ENCODE measurements around the gene ANO6.

Gene ANO6

DNA sequence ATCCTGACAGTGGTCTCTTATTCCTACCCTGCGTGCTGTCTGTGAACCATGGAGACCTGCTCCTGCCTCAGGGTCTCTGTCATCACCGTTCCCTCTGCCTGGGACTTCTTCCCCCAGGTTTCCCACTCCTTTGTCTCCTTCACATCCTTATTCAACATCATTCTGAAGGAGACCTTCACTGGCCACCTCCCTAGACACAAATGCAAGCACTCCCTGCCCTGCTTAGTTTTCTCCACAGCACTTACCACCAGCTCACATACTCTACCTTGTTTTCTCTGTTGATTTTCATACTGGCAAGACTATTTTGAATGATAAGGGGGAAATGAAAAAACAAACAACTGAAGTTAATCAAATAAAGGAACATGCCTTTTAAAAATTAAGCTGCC, 192.8 kb downstream of the ANO6 start:
- DNase-seq (ENCODE audit: low read depth): no peak

DNA sequence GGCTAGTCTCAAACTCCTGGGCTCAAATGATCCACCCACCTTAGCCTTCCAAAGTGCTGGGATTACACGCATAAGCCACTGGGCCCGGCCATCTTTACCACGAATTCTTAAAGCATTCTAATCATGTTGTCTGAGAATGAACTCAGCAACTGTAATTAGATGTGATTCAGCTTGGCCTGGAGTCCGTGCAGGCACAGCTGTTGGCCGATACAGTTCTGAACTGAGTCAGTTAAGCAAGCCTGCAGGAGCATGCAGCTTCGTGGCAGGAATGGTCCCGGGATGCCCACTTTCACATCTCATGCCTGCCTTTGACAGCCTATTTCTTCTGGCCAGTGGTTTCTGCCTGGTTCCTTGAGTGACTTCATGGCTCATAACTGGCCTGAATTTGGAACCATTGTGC, 194.1 kb downstream of the ANO6 start:
- DNase-seq (ENCODE audit: low read depth): no peak

DNA sequence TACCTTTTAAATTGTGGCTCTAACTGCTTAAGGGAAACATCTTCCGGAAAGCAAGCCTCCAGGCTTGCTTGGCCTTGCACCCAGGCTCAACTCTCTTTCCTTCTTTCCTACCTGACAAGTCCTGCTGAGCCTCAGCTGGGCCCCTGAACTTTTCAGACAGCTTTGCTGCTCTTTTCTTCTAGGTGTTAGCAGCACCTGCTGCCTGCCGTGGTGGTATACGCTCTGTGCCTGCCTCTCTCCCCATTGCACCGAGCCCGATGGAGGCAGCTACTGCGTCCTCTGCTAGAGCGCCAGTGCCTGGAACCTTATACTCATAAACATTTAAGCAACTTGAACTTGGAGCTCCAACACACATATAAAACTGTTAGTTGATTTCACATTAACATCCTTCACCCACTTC, 195.7 kb downstream of the ANO6 start:
- no peak for DNase-seq (ENCODE audit: low read depth)

DNA sequence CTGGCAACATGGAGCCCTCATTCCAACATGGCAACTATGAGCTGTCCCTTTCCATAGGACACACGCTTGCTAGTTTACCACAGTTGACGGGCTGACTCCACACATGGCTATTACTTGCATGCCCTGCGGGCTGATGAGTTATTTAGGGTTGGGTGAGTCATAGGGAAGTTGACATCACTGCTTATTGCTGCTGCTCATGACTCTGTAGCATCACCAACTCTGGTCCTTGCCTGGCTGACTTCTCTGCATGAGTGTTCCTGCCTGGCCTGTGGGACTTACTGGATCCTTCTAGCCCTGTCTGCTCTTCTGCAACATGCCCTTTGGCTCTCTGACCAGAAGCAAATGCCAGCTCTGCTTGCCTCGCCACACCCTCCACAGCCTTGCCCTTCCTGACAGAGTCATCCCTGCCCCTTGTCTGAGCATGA, 199.5 kb downstream of the ANO6 start:
- DNase-seq (ENCODE audit: low read depth): no peak

DNA sequence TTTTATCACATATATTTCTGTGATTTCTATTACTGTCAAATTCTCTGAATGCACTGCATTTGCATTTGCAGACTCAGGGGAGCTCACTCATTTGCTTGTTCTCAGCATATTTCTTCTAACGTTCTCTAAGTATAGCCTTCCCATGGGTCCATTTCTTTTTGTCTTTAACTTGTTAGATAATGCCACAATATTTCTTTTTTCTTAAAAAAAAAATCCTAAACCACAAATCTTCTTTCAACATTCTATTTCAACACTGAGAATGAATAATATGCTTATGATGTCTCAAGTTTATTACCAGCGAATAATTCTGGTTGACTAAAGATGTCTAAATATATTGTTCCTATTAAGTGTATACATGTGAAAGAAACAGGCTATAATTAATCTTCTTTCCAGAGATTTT, 200.2 kb downstream of the ANO6 start:
- no peak for DNase-seq (ENCODE audit: low read depth)

DNA sequence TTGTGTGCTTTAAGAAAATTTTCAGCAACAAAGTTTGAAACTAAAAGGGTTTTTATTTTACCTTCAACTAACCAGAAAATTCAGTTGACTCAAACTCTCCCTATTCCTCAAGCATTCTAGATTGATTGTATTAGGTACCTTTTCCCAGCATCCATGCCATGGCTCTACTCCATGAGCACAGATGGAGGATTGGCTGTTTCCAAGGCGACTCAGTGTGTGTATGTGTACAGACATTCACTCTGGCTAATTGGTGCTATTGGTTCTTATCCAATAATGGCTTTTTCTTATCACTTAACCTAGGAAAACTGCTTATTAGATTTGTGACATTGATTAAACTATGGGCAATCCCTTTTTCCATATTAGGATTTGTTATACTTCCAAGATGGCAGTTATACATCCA, 202.6 kb downstream of the ANO6 start:
- DNase-seq (ENCODE audit: low read depth): no peak

DNA sequence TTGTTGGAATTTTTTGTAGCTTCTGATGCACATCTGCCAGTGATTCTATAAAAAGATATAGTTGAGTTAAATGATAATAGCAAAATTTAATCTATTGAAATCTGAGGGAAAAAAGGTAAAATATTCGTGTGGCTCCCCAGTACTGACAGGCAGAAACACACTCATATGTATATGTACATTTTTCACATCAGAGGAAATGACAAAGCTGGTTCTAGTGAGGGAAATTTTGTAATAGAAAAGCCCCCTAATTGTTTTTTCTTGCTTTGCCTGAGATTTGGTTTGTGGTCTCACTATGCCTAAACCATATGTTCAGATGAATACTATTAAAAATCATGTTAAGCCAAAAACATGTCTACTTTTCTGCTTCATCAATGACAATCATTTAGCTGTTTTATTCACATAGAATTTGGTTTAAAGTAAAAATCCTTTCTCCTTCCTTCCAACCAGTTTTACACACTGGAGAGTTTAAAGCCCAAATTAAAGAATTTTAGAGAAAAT, 203.5 kb downstream of the ANO6 start:
- DNase-seq (ENCODE audit: low read depth): no peak

DNA sequence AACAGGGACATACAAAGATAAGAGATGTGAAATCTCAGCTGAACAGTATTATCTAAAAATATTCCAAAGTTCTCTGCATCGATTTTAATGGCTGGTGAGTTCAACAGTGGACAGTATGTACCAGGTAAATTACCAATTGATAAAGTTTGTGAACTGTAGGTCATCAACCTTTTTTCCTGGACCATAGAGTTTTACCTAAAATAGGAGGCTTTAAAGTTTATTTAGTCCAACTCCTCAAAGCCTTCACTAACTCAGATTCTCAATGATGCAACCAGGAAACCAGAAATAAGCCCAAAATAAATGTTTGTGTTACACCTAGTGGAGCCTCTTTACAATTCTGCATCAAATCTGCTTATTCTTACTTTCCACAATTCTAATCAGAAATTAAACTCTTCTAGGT, 205.8 kb downstream of the ANO6 start:
- no peak for DNase-seq (ENCODE audit: low read depth)

DNA sequence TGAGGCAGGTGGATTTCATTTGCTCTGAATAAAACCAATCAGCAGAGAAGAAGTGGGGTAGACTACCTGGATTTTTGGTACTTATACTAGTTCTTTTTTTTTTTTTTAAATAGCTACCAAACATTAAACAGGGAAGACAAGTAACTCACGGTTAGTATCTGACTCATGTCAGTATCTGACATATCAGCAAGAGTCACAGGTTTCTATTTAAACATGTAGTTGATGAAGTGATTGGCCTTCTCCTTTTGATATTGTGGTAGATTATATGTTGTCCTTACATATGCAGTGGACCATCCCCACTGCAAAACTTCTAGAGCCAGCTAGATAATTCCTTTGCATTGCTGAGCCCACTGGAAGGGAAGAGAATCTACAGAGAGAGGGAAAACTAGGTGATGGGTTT, 208.0 kb downstream of the ANO6 start:
- no peak for DNase-seq (ENCODE audit: low read depth)

DNA sequence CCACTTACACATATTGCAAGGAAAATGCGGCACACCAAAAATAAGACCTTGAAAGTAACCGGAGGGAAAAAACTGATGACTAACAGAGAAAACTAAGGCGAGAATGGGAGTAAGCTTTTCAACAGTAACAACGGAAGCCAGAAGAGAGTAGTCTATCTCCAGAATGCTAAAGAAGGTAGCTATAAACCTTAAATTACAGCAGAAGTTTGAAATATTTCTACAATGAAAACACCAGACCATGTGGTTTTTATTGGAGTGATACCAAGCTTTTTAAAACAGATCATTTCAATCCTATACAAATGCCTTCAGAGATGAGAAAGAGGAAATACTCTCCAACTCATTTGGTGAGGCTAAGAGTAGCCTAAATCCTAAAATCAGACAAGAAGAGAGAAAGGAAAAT, 209.5 kb downstream of the ANO6 start:
- no peak for DNase-seq (ENCODE audit: low read depth)

DNA sequence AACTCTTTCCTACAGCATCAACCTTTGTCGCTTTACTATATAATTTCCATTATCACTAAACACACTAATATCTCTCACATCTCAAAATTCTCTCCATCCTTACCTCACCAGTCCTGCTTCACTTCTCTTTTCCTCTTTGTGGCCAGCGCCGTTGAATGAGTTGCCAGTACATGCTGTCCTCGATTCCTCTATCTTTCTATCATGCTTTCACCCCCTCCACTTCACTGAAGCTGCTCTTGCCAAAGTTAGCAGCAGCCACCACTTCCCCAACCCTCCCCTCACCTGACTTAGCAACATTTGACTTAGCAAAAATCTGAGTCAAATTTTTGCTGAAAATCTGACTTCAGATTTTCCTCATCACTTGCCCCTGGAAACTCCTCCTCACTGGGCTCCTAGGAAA, 210.4 kb downstream of the ANO6 start:
- no peak for DNase-seq (ENCODE audit: low read depth)

DNA sequence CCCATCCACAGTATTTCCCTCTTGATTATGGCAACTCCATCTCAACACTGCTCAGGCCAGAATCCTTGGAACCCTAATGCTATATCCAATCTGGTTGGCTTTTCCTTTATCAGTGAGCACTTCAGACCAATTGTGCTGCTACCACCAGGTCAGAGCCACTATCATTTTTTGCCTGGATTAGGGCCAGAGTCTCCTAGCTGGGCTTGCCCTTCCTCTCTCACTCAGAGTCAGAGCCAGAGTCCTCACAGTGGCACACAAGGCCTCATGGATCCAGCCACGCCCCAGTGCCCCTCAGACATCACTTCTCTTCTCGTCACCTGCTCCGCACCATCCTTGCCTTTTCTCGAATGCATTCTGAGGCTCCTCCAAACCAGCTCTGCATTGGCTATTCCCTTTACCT, 211.1 kb downstream of the ANO6 start:
- no peak for DNase-seq (ENCODE audit: low read depth)

DNA sequence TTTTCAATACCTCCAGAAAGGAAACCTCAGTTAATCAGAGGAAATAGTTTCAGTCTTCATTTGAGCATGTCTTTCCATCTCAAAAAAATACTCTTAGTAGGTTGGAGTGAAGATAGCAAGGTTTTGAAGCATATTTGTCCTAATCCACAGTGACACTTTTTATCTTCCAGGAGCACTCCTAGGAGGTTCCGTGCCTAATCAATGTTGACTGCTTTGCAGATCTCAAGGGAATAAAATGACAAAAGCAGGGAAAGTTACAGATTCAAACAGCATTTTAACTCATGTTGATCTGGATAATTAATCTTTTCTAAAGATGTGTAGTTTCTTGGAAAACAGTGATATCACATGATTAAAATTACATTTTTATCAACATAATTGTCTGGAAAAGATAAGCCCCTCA, 213.9 kb downstream of the ANO6 start:
- no peak for DNase-seq (ENCODE audit: low read depth)

DNA sequence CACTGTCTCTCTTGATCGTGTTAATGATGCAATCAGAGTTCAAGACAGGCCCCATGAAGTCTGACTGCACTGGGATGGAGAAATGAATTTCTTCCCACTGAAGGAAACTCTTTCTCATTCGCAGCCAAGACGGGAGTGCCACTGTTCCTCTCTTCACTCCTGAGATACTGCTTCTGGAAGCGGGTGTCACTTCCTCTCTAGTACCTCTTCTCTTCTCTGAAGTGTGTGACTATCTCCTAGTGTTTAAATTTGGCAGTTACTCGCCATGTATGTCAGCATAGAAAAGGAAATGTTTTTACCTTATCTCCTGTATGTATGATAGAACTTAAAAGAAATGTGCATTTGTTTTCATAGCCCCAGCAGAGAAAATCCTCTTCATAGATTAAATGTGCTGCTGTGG, 215.2 kb downstream of the ANO6 start:
- DNase-seq (ENCODE audit: low read depth): no peak

DNA sequence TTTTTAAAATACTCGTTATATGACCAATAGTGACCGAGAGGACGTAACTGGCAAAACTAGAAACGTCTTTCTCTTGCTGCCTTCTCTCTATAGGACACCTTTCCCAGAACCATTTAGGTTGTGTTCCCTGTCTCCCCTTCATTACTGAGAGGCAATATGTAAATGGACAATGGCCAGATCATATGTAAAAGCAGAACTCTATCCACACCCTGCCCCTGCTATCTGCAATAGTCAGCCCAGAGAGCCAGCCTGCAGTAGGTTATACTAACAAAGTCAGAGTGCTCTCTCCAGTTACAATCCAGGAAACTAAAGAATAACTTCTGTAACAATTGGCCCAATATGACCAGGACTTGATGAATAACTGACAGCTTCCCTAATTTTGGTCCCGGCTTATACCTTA, 216.8 kb downstream of the ANO6 start:
- no peak for DNase-seq (ENCODE audit: low read depth)

DNA sequence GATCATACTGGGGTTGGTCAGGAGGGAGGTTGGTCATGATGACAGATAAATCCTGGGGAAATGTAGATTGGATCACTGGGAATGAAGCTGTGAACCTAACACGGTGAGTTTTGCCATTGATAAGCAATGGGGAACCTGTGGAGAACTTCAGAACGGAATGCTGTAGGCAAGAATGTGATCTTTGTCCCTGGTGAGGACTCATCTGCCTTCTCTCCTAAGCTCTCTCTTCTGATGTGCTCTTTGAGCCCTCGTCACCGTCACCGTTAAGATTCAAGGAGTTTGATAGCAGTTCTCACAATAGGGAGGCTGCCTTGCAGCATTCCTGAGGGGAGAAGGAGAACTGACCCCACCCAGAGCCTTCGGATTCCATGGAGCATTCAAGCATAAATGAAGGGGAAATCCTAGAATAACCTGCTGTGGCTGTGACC, 217.6 kb downstream of the ANO6 start:
- no peak for DNase-seq (ENCODE audit: low read depth)

DNA sequence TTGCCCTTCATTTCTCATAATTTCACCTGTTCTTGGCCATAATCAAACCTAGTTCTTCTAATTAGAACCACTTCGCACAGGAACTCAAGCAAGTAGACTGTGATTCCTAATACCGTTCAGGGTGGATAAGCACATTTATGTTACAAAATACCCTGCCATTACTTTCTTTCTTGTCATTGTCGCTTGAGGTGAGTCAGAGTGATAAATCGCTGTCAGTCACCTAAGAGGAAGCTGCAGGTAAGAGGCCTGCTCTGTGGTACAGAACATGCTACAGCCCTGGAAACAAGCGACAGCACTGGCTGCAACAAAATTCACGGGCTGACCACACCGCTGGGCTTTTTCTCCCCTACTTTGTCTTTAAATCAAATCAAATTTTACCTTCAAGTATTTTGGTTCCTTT, 218.2 kb downstream of the ANO6 start:
- no peak for DNase-seq (ENCODE audit: low read depth)

DNA sequence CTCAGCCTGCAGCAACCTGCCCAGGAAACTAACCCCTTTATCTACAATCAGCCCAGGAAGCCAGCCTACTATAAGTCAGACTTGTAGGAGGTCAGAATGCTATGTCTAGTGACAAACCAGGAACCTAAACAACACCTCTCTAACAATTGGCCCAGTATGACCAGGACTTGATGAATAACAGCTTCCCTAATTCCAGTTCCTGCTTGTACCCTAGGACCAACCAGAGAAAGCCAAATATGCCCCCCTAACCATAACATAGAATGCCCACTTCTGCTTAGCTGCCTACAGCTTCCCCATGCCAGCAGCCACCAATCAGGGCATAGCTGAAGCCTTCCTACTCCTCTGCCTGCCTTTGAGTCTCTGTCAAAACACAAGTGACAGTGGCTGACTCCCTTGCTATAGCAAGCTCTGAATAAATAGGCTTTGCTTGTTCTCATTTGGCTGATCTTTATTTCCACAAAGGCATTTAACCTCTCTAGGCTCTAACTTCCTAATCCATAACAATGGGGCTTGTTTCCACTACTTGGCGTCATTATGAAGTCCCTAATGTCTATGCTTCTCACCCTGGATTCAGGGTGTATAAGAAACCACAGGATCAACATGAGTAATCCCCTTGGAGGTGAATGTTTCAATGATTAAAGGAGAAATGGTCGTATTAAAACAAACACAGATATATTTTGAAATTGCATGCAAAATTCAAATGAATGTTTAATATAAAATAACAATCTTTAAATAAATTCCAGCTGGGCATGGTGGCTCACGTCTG, 220.2 kb downstream of the ANO6 start:
- no peak for DNase-seq (ENCODE audit: low read depth)

DNA sequence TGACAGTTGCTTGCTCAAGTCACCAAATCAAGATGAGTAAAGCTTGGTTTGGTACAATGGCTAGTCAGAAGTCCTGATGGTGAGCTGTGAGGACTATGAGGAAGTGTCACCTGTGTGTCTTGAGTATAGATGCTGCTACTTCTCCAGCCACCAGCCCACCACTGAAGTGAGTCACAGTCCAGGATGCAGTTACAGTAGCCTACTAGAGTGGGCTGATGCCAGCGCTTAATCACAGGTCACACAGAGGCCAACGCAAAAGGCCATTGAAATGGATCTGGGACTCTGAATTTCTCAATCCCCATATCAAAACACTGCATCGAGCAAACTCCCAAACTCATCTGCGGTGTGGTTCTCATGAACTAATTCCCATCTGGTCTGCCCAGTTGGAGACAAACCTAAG, 223.1 kb downstream of the ANO6 start:
- DNase-seq (ENCODE audit: low read depth): no peak

DNA sequence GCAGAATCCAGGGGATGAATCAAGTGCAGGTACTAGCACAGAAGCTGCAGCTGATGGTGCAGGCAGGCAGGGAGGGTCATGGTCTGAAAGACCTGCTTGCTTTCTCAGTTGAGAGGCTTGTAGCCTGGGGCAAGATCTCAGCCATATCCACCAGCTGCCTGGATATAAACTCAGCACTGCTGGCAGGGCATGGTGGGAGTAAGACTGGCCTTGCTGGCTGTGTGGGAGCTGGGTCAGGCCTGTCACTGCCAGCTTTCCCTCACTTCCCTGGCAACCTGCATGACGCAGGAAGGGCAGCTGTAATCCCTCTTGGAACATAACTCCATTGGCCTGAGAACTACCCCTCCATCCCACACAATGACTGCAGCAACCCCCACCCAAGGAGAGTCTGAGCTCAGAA, 230.1 kb downstream of the ANO6 start:
- DNase-seq (ENCODE audit: low read depth): no peak

DNA sequence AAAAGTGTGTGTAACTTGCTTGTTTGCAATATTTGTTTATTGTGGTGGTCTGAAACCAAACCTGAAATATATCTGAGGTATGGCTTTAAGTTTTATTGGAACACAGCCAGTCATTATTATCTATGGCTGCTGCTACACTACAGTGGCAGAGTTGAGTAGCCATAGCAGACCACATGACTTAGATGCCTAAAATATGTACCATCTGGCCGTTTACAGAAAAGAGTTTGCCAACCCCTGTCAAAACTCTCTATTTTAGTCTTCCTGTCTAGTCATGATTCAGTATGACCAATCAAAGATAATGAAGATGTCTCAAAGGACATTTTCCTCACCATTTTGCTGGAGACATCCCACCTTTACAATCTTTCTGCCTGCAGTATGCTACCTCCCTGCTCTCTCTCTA, 242.3 kb downstream of the ANO6 start:
- no peak for DNase-seq (ENCODE audit: low read depth)

DNA sequence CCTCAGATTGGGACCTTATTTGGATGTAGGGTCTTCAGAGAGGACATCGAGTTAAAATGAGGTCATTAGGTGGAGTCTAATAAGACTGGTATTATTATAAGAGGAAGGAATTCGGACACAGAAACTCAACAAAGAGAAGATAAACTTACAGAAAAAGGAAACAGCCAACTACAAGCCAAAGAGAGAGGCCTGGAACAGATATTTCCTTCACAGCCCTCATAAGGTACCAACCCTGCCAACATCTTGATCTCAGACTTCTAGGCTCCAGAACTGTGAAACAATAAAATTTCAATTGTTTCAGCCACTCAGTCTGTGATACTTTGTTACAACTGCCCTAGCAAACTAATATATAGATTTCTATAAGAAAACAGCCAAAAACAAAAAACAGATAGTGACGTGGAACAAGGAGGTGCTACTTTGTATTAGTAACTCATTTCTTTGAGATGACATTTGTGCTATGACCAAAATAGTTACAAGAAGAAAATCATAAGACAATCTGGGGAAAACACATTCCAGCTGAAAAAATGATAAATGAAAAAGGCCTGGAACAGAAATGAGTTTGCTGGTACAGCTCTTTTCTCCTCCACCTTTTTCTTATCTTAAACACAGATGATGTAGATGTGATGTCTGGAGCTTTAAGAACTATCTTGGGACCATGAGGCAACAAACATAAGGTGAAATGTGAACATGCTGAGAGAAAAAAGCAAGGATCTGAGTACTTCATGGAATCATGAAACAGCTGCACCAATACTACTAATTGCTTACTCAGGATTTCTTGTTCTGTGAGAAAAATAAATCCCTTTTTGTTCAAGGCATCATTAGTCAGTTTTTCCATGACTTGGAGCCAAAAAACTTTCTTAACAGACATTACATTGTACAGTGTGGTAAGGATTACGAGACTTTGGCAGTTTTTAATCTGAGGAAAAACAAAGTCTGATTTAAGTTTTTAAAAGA, 243.2 kb downstream of the ANO6 start:
- DNase-seq (ENCODE audit: low read depth): no peak

DNA sequence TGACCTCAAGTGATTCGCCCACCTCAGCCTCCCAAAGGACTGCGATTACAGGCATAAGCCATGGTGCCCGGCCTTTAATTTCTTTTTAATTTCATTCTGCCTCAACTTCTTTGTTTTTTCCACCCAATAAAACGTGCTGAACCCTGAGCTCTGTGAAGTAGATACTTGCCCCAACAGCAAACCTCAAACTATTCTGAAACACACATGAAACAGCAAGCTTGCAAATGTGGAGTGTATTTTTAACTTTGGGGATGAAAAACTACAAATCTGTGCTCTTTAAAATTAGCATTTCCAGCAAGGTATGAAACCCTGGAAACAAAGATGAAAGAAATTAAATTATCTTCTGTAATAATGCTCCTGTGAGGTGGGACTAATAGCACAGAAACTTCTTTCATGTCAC, 246.6 kb downstream of the ANO6 start:
- no peak for DNase-seq (ENCODE audit: low read depth)
